Ramos (cell line): ENCODE measurements around the gene DOCK2.
"Not testable (repeated sequence)": the region's sequence is repeated elsewhere in the genome, so short reads cannot be mapped to it uniquely, and the experiment has no call there.

ENCODE experiments used
- in situ Hi-C: fragments of 300-500 bp; cut with MboI; formaldehyde crosslinking; loops from one replicate; pipeline ENCODE4 v1.14.3; 2022; ENCODE audit warnings: low sequenced_read_pairs; ENCODE audit not compliant: unreplicated experiment

The DOCK2 gene

DNA sequence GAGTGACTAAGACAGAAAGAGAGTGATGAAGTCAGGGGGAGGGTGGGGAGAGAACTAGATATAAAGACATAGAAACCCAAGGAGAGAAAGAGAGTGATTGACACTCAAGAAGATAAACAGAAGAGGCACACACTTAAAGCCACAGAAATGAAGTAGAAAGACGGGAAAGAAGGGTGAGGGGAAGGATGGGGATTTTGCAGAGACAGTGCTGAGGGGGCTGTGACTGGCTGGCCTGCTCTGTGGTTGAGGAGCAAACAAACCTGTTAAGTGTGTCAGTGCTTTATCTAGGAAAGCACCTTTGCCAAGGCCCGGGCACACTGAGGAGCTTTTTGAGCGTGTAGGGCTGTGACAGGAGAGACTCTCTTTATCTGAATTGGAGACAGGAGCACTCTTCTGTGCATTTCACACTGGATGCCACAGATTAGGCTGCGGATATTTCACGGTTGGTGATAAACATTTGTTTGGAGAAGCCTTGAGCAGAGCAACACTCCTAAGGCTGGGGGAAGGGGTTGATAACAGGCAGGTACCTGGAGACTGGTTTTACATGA is 109.1 kb downstream of the DOCK2 start:
- in situ Hi-C loops = no loop called here

DNA sequence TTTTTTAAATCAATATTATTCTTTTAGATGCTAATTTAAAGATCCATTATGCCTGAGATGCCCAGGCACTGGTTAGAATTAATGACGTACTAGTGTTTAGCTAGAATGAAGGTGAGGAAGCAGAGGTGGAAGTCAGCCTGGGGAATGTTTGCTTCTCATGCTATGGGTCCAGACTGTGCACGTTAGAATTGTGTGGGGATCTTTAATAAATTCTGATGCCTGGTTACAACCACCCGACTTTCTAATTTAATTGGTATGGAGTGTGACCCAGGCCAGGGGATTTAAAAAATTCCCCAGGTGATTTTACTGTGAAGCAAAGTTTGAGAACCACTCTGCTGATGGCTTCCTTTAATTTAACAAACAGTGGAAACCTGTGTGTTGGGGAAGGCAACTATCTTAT is 111.1 kb downstream of the DOCK2 start:
- in situ Hi-C loops = no loop called here

DNA sequence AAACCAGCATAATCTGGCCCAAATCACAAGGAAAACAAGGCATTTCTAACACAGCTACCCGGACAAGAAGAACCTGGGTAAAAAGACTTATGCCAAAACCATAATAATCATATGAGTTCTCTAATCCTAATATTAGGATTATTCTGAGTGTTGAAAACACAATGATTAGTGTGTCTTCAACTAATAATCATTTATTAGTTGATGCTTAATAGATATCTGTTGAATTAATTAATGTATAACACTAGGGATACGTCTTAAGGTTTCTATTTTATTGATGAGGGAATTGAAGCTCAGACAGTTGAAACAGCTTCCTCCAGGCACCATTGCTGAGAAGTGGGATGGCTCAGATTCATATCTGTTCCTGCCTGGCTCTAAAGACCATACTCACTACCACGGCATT is 112.2 kb downstream of the DOCK2 start:
- in situ Hi-C loops = no loop called here

DNA sequence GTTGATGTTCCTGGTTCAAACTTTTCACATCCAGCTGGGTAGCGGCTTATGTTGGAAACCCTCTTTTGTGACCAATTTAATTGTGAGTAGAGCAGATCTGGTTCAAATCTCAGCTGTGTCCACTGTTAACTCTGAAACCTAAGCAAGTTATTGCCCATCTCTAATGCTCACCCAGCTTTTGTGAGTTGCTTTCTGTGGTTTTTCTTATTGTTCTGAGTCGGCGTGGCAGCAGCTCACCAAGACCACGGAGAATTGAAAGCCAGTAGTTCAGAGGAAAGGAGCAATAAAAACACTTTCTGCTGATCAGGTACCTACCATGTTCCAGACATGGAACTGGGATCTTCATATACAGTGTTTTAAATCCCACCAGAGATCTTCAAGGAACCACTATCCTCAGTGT is 114.4 kb downstream of the DOCK2 start:
- in situ Hi-C loops = no loop called here

DNA sequence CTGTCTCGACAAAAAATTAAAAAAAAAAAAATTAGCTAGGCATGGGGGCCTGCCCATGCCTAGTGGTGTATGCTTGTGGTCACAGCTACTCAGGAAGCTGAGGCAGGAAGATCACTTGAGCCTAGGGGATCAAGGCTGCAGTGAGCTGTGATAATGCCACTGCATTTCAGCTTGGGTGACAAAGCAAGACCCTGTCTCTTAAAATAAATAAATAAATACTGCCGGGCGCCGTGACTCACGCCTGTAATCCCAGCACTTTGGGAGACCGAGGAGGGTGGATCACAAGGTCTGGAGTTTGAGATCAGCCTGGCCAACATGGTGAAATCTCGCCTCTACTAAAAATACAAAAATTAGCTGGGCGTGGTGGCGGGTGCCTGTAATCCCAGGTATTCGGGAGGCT is 115.5 kb downstream of the DOCK2 start:
- in situ Hi-C loops = not testable (repeated sequence)

DNA sequence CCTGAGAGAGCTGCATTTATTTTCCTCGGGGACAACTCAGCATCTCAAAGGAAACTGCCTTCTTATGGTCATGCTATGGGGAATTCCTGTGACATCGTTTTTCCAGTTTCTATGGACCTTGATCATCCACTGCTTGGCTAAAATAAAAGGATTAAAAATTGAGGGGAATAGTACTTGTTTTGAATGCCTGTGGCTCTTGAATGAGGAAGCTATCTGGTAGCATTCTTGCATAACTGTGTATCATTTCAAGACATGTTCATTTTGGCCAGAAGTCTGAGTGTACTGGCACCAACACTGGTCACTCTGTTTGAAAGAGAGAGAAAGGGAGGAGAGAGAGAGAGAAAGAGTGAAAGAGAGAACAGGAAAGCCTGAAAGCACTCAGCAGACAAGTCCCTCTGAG is 116.7 kb downstream of the DOCK2 start:
- in situ Hi-C loops = no loop called here

DNA sequence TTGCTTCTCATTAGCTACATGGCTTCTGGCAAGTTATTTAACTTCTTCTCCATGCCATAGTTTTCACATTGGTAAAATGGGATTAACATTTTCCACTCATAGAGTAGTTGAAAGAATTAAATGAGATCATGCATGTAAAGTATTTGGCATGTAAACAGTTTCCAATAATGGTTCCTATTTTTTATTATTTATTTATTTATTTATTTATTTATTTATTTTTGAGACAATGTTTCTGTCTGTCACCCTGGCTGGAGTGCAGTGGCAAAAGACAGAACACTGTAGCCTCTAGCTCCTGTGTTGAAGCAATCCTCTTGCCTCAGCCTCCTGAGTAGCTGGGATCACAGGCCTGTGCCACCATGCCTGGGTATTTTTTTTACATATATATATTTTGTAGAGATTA is 117.7 kb downstream of the DOCK2 start:
- in situ Hi-C loops = no loop called here

DNA sequence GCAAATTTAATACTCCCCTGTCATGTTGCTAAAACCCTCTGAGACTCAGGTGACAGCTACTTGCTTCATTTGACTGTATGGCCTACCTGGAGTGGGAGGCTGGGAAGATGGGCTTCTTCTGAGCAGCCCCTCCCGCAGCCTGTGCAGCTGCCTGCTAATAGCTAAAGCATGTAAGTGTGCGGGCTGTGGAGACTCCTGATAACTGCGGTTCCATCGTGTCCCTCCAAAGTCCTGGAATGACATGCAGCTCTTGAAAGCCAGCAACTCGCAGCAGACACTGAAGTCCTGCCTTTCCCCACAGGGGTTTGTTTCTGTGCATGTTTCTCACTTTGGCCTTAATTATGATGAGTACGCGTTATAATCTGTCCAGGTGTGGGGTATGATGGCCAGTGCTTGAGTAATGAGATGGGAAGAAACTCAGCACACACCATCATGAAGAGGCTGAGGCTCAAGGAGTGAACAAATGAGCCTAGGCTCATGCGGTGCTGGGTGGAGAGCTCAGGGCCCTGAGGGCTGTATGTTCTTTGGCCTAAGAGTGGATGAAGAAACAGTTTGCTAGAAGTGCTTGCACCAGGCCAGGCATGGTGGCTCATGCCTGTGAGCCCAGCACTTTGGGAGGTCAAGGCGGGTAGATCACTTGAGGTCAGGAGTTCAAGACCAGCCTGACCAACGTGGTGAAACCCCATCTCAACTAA is 119.1 kb downstream of the DOCK2 start:
- in situ Hi-C loops = no loop called here

DNA sequence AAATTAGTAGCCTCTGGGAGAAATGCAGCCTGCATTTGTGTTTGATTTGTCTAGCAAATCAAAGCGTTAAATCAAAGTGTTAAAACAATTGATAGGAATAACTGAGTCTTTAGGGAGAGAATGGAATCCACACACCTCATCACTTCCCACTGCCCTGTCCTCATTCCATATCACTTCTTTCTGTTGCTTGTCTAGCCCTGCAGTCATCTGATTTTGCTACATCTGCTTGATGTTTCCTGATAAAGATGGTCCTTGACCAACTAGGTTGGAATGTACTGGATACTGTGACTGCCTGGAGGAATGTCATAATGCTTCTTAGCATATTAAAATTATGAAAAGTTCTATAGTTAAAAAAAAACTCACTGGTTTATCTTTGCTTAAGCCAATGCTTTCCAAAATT is 119.9 kb downstream of the DOCK2 start:
- in situ Hi-C loops = no loop called here

DNA sequence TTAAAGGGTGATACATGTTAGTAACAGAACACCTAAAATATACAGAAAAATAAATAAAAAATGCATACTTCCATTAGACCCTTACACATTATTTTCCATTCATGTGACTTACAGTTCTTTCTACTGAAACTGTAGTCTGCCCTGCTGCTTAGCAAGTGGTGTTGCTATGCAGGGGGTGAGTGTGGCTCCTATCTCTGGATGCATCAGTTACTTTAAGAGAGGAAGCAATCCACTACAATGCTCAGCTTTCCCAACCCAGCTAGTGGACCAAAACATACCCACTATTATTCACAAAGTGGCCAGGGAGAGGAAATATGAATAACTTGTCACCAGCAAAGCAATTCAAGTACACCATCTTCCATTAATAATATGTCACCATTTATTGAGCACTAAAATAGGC is 121.8 kb downstream of the DOCK2 start:
- in situ Hi-C loops = no loop called here

DNA sequence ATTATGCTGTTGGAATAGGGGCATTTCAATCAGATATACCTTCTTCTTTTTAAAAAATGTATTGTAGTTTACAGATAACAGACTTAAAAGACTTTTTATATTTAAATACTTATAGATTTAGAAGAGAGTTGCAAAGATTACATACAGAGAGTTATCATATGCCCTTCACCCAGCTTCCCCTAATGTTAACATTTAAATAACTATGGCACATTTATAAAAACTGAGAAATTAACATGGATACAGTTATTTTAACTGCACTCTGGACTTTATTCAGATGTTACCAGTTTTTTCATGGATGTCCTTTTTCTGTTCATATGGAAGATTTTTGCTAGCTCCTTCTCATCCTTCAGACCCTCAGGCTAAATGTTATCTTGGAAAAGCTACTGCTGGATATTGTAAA is 123.2 kb downstream of the DOCK2 start:
- in situ Hi-C loops = no loop called here

DNA sequence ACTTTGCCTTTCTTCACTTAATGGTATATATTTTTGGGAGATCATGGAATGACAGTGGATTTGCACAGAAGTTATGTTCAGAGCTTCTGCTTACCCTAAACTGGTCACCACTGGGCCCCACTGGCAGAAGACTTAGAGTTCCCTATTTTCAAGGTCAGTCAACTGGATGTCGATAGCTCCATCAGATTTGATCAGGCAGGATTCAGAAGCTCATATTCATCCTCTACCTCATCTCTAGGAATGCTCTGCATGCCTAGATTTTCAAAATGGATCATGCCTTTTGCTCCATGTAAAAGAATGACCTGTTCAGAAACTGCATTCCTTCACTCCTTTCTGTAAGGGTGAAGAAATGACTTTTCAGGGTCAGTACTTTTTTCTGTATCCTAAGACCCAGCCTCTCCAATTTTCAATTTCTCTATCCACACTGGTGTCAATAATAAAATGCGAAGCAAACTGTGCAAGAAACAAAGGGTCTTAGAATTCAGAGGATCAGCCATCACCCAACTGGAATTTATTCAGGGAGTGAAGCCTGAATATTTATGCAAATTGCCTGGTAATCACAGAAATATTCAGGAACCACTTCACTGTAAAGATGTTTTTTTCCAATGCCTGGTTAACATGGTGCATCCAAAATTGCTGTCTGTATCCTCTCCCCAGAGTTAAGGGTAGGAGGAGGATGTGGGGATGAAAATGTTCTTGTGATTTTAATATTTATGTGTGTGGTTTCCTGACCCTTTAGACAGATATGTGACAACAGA is 125.4 kb downstream of the DOCK2 start:
- in situ Hi-C loops = no loop called here

DNA sequence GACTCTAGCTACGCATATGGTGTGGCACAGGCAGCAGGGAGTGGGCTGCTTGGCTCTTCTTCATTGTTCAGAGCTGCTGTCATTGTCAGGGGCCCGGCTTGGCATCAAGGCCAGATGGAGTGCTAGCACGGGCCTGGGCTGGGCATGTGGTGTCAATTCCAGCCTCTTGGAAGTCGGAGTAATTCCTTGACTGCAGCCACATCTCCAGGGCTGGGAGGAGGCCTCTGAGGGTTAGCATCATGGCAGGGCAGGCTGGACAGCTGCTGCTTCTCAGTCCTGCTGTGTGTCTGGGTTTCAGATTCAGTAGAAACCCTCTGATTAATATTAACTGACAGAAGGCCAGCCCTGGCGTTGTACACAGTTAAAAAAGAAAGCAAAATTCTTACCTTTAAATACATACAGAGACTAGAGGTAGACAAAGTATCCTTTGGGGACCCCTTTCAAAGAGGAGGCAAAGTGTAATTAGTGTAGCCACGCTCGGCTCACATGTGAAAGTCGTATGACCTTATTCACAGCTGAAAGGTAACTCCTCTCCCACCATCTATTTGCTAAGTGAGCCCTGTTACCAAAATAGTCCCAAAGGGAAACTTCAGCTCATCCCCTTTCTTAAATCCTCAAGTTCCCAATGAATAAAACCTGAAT is 126.4 kb downstream of the DOCK2 start:
- in situ Hi-C loops = no loop called here

DNA sequence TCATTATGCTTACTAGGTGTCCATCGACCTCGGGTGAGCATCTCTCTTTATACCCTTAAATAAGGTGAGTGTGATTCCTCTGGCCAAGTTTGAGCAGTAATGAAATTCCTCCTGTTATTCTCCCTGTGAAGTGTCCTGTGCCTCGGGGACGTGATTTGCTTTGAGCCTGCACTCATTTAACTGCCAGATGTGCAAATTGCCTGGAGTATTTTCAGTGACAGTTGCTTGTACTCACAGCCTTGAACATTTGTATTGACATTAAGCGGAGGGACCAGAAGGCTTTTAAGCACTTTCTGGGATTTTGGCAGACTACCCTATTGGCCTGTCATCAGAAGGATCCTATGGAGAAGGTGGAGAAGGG is 126.9 kb downstream of the DOCK2 start:
- in situ Hi-C loops = no loop called here

DNA sequence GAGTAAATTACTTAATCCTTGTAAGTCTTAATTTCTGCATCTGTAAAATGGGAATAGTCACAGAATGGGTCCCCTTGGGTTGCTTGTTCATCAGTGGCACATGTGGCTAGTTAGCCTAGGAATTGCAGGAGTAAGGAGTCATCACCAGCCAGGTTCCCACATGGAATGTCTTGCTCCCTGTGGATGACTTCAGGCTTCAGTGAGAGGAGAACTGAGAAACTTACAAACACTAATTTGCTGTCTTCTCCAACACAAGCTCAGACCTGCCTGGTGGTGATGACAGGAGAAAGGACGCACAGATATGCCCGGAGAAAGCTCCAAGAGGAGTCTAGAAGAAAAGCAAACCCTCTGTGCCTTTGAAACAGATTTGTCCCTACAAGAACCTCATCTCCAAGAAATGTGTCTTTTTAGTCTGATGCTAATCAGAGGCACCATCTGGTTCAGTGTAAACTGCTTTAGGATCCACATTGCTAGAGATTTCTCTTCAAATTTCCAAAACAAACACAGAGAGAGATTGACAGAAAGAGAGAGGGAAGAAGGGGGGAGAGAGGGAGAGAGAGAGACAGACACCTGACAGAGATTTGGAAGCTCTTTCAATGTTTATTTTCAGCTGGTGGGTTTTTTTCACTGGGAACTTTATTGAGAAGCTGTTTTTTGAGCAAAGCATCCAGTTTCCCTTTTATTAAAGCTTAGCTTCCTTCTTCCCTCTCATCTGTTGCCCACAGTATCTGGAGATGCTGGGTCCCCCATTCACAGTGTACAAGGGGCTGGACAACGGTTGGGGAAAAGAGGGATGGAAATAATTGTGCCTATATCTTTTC is 128.3 kb downstream of the DOCK2 start:
- in situ Hi-C loops = no loop called here

DNA sequence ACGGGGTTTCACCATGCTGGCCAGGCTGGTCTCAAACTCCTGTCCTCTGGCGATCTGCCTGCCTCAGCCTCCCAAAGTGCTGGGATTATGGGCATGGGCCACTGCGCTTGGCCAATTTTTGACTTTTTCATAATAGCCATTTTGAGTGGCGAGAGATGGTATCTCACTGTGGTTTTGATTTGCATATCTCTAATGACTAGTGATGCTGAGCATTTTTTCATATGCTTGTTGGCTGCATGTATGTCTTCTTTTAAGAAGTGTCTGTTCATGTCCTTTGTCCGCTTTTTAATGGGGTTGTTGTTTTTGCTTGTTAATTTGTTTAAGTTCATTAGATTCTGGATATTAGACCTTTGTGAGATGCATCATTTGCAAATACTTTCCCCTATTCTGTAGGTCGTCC is 129.9 kb downstream of the DOCK2 start:
- in situ Hi-C loops = not testable (repeated sequence)

DNA sequence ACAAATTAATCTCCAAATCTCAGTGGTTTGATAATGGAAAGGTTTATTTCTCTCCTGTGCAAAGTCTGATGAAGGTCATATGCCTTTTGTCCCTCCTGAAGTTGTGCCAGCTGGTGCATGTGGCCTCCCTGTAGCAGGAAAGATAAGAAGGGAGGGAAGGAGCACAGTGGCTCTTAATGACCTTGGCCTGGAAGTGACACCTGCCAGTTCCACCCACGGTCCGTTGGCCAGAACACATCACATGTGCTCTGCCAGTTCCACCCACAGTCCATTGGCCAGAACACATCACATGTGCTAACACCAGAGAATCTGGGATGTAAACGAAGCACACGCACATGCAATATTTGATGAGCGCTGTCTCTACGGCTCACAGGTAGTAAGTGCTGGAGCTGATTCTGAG is 130.9 kb downstream of the DOCK2 start:
- in situ Hi-C loops = no loop called here

DNA sequence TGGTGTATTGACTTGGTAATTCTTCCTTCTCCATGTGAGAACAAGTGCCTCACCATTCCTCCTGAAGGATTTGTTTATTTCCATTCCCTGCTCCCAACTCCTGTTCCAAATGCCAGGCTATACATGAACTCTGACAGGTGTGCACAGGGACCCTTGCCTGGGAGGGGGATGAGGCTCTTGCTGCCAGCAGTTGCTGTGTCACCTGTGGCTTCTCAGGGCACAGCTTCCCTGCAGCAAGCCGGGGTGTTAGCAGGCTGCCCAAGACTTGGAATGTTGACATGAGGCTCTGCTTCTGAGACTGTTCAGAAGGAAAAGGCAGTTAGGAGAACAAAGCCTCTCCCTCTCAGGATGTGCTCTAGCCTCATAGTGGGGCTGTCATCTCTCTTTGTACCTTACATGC is 131.3 kb downstream of the DOCK2 start:
- in situ Hi-C loops = no loop called here

DNA sequence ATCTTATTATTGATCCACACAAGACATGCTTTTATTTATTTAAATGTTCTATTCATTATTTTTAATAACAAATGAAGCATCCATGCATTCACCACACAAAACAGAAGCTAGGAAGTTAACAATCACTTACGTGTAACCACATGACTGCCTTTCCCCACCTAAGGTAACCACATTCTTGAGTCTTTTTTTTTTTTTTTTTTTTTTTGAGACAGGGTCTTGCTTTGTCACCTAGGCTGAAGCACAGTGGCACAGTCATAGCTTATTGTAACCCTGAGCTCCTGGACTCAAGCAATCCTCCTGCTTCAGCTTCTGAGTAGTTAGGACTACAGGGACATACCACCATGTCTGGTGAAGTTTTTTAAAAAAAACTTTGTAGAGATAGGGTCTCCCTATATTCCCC is 133.0 kb downstream of the DOCK2 start:
- in situ Hi-C loops = no loop called here

DNA sequence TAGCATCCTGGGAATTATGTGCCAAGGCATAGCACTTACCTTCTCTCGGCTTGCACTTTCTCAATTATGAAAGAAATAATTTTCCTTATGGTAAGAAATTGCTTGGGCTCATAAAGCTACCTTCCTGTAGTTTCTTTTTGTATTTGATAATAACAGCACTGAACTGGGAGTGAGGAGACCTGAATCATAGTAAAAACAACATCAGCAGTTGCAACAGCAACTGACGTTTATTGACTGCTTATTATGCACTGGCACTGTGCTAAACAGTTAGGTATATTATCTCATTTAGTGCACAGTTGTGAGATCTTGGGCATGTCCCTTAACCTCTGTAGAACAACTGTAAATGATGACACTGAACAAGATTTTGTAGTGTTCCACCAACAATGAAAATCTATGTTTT is 135.2 kb downstream of the DOCK2 start:
- in situ Hi-C loops = no loop called here

DNA sequence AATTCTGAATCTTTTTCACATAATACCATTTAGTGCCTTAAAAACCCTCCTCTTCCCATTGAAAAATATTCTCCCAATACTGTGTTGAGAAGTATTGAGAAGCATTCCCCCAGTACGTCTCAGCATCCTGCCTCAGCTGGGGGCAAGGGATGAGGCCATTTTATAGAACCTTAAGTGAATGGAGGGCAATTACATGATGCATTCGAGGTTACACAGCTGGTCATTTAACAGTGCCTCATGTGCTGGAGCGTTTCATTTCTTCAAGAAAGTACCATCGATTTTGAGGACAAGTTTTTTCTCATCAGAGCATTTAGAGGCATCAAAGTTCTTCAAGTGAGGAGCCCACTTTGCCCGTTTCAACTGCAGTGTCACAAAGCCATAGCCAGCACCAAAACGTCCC is 135.6 kb downstream of the DOCK2 start:
- in situ Hi-C loops = no loop called here
